ENCODE measurements around the gene CEP128.

DNA sequence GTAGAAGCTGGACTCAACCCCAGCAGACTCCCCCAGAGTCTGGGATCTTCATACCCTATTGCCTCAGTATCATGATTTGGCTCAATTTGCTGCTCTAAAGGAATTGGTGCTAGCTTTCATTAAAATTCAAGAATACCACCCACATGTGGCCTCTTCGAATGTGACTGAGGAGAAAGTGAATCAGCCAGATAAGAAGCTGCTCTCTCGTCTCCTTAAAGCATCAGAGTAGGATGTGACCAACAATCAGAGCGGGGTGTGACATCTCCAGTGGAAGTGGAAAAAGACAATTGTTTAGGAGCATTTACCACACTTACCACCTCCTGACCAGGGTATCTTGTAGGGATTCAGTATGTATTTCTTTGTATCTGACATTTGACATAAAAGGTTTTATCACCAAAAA lies 452.0 kb downstream of the CEP128 start:
- TF ChIP-seq, protein P1, sequence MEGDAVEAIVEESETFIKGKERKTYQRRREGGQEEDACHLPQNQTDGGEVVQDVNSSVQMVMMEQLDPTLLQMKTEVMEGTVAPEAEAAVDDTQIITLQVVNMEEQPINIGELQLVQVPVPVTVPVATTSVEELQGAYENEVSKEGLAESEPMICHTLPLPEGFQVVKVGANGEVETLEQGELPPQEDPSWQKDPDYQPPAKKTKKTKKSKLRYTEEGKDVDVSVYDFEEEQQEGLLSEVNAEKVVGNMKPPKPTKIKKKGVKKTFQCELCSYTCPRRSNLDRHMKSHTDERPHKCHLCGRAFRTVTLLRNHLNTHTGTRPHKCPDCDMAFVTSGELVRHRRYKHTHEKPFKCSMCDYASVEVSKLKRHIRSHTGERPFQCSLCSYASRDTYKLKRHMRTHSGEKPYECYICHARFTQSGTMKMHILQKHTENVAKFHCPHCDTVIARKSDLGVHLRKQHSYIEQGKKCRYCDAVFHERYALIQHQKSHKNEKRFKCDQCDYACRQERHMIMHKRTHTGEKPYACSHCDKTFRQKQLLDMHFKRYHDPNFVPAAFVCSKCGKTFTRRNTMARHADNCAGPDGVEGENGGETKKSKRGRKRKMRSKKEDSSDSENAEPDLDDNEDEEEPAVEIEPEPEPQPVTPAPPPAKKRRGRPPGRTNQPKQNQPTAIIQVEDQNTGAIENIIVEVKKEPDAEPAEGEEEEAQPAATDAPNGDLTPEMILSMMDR (conservative IDR thresholded peaks at IDR 0.05; ENCODE audit: low read depth in 2 of 2) = no peak
- TF ChIP-seq, protein P2, sequence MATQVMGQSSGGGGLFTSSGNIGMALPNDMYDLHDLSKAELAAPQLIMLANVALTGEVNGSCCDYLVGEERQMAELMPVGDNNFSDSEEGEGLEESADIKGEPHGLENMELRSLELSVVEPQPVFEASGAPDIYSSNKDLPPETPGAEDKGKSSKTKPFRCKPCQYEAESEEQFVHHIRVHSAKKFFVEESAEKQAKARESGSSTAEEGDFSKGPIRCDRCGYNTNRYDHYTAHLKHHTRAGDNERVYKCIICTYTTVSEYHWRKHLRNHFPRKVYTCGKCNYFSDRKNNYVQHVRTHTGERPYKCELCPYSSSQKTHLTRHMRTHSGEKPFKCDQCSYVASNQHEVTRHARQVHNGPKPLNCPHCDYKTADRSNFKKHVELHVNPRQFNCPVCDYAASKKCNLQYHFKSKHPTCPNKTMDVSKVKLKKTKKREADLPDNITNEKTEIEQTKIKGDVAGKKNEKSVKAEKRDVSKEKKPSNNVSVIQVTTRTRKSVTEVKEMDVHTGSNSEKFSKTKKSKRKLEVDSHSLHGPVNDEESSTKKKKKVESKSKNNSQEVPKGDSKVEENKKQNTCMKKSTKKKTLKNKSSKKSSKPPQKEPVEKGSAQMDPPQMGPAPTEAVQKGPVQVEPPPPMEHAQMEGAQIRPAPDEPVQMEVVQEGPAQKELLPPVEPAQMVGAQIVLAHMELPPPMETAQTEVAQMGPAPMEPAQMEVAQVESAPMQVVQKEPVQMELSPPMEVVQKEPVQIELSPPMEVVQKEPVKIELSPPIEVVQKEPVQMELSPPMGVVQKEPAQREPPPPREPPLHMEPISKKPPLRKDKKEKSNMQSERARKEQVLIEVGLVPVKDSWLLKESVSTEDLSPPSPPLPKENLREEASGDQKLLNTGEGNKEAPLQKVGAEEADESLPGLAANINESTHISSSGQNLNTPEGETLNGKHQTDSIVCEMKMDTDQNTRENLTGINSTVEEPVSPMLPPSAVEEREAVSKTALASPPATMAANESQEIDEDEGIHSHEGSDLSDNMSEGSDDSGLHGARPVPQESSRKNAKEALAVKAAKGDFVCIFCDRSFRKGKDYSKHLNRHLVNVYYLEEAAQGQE (IDR thresholded peaks at IDR 0.05; ENCODE audit: unreplicated experiment) = no peak
- TF ChIP-seq EZH2phosphoT487 (IDR thresholded peaks at IDR 0.05; ENCODE audit: unreplicated experiment) = no peak
- no peak for TF ChIP-seq POLR2AphosphoS5 (IDR thresholded peaks at IDR 0.05; ENCODE audit: low read depth)
- TF ChIP-seq, protein P3, sequence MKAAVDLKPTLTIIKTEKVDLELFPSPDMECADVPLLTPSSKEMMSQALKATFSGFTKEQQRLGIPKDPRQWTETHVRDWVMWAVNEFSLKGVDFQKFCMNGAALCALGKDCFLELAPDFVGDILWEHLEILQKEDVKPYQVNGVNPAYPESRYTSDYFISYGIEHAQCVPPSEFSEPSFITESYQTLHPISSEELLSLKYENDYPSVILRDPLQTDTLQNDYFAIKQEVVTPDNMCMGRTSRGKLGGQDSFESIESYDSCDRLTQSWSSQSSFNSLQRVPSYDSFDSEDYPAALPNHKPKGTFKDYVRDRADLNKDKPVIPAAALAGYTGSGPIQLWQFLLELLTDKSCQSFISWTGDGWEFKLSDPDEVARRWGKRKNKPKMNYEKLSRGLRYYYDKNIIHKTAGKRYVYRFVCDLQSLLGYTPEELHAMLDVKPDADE (IDR thresholded peaks at IDR 0.05) = no peak
- no peak for TF ChIP-seq EZH2 (IDR thresholded peaks at IDR 0.05; ENCODE audit: low read depth, unreplicated experiment)
- no peak for TF ChIP-seq ZNF331 (CRISPR knock-in tag; IDR thresholded peaks at IDR 0.05; ENCODE audit: low read depth)
- no peak for TF ChIP-seq CREB1 (CRISPR knock-in tag; IDR thresholded peaks at IDR 0.05; ENCODE audit: low read depth)
- TF ChIP-seq ZNF114 (CRISPR knock-in tag; IDR thresholded peaks at IDR 0.05) = no peak
- no peak for TF ChIP-seq JUNB (IDR thresholded peaks at IDR 0.05; ENCODE audit: unreplicated experiment)
- no peak for TF ChIP-seq NANOG (IDR thresholded peaks at IDR 0.05; ENCODE audit: borderline replicate concordance)
